ENCODE measurements around the gene TRMT6.

TRMT6 gene

GRCh38 chr20:5928836-5929715, 21.3 kb downstream of the TRMT6 start:
- Histone ChIP-seq H3K36me3 (ENCODE audit: insufficient read depth, low read length) (no peaks in the 10 kb centered on the region), H3K9me3 (ENCODE audit: insufficient read depth, low read length, severe bottlenecking) (no peaks in the 10 kb centered on the region), H3K27me3 (ENCODE audit: insufficient read depth, low read length, poor library complexity) (peaks cover 39% of the 10 kb centered on the region), H3K4me1 (ENCODE audit: insufficient read depth, low read length) (no peaks in the 10 kb centered on the region), H3K4me2 (ENCODE audit: insufficient read depth, low read length) (no peak overlapping the region), H3K79me2 (ENCODE audit: insufficient read depth, low read length) (no peaks in the 10 kb centered on the region), H4K20me1 (ENCODE audit: insufficient read depth, low read length) (no peaks in the 10 kb centered on the region), H3K9ac (ENCODE audit: low read depth, low read length) (no peak overlapping the region), H3K4me3 (ENCODE audit: low read depth in 1 of 2, low read length in 2 of 2) (no peak overlapping the region), H2AFZ (ENCODE audit: low read depth, low read length) (no peak overlapping the region), H3K27ac (ENCODE audit: low read length) (no peak overlapping the region)
- DNase-seq (no peak), ATAC-seq (ENCODE audit: insufficient read depth, low read depth) (no peak)
- TF ChIP-seq CTCF (IDR thresholded peaks at IDR 0.05; ENCODE audit: borderline replicate concordance, extremely low read depth, low read length, poor library complexity, severe bottlenecking) (no peak), EZH2 (IDR thresholded peaks at IDR 0.05; ENCODE audit: borderline replicate concordance, low read depth, low read length, severe bottlenecking) (no peak)

GRCh38 chr20:5927749-5928462, 22.4 kb downstream of the TRMT6 start:
- no peak overlapping the region for H2AFZ ChIP-seq (ENCODE audit: low read depth, low read length)

DNA sequence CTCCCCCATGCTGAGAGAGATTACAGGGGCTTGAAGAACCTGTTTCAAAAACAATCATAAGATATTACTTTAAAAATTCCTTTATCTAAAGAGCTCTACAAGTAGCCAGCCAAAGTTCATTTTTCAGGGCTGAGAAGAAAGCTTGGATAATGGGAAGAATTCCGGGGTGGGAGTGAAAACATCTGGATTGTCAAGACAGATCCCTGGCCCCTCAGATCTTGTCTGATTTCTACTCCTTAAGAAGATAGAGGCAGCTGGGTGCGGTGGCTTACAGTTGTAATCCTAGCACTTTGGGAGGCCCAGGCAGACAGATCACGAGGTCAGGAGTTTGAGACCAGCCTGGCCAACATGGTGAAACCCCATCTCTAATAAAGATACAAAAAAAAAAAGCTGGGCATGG, 24.8 kb downstream of the TRMT6 start:
- Histone ChIP-seq H4K20me1 (ENCODE audit: insufficient read depth, low read length) (no peaks in the 10 kb centered on the region), H3K4me1 (ENCODE audit: insufficient read depth, low read length) (no peaks in the 10 kb centered on the region), H3K4me2 (ENCODE audit: insufficient read depth, low read length) (no peak overlapping the region), H3K9me3 (ENCODE audit: insufficient read depth, low read length, severe bottlenecking) (no peaks in the 10 kb centered on the region), H3K27ac (ENCODE audit: low read length) (no peak overlapping the region), H3K36me3 (ENCODE audit: insufficient read depth, low read length) (no peaks in the 10 kb centered on the region), H3K79me2 (ENCODE audit: insufficient read depth, low read length) (no peaks in the 10 kb centered on the region), H3K4me3 (ENCODE audit: low read depth in 1 of 2, low read length in 2 of 2) (no peak overlapping the region), H3K27me3 (ENCODE audit: insufficient read depth, low read length, poor library complexity) (peaks cover 36% of the 10 kb centered on the region), H3K9ac (ENCODE audit: low read depth, low read length) (no peak overlapping the region), H2AFZ (ENCODE audit: low read depth, low read length) (no peak overlapping the region)
- TF ChIP-seq EZH2 (IDR thresholded peaks at IDR 0.05; ENCODE audit: borderline replicate concordance, low read depth, low read length, severe bottlenecking) (no peak), CTCF (IDR thresholded peaks at IDR 0.05; ENCODE audit: borderline replicate concordance, extremely low read depth, low read length, poor library complexity, severe bottlenecking) (no peak)
- ATAC-seq (ENCODE audit: insufficient read depth, low read depth) (no peak), DNase-seq (no peak)

More at GRCh38 chr20:5927749-5928462, 22.4 kb downstream of the TRMT6 start:
- H3K79me2 ChIP-seq (ENCODE audit: insufficient read depth, low read length), result no peaks in the 10 kb centered on the region
- H3K36me3 ChIP-seq (ENCODE audit: insufficient read depth, low read length), result no peaks in the 10 kb centered on the region
- H3K4me2 ChIP-seq (ENCODE audit: insufficient read depth, low read length), result no peak overlapping the region
- no peaks in the 10 kb centered on the region for H3K4me1 ChIP-seq (ENCODE audit: insufficient read depth, low read length)
- ATAC-seq (ENCODE audit: insufficient read depth, low read depth), result no peak; the same call in 2 of the 3 replicates
- H3K9me3 ChIP-seq (ENCODE audit: insufficient read depth, low read length, severe bottlenecking), result no peaks in the 10 kb centered on the region
- H3K27ac ChIP-seq (ENCODE audit: low read length), result no peak overlapping the region
- no peaks in the 10 kb centered on the region for H4K20me1 ChIP-seq (ENCODE audit: insufficient read depth, low read length)
- H3K9ac ChIP-seq (ENCODE audit: low read depth, low read length), result no peak overlapping the region
- no peak for DNase-seq
- H3K4me3 ChIP-seq (ENCODE audit: low read depth in 1 of 2, low read length in 2 of 2), result no peak overlapping the region
- H3K27me3 ChIP-seq (ENCODE audit: insufficient read depth, low read length, poor library complexity), result peaks cover 50% of the 10 kb centered on the region
- TF ChIP-seq EZH2 (IDR thresholded peaks at IDR 0.05; ENCODE audit: borderline replicate concordance, low read depth, low read length, severe bottlenecking) (no peak), CTCF (IDR thresholded peaks at IDR 0.05; ENCODE audit: borderline replicate concordance, extremely low read depth, low read length, poor library complexity, severe bottlenecking) (no peak)
